ENCODE measurements around the gene CCDC198. TPM values are rescaled to one million over a fixed set of nuclear protein-coding genes. Genes with fewer than 3 reads are reported as not detected.

CCDC198 gene
- total RNA-seq, 2 experiments from 2014 or later, result 0.21 TPM; not detected in 1

- H3K4me3 Mint-ChIP-seq, result no peak overlapping the region
- H3K9me3 Mint-ChIP-seq (ENCODE audit: insufficient read depth), result no peaks in the 10 kb centered on the region
- no peak for ATAC-seq
- no peak for DNase-seq
- POLR2A ChIA-PET, result no interaction called here
- peaks cover 17% of the 10 kb centered on the region for H3K27me3 Mint-ChIP-seq (ENCODE audit: low read depth)
- no peak overlapping the region for H3K27ac Mint-ChIP-seq
- peaks cover 19% of the 10 kb centered on the region for H3K4me1 Mint-ChIP-seq (ENCODE audit: low read depth)
- H3K36me3 Mint-ChIP-seq (ENCODE audit: low read depth), result no peaks in the 10 kb centered on the region
- CTCF ChIA-PET, result no interaction called here
Observed at GRCh38 chr14:57492859-57493258, 798 bp downstream of the CCDC198 start.

DNA sequence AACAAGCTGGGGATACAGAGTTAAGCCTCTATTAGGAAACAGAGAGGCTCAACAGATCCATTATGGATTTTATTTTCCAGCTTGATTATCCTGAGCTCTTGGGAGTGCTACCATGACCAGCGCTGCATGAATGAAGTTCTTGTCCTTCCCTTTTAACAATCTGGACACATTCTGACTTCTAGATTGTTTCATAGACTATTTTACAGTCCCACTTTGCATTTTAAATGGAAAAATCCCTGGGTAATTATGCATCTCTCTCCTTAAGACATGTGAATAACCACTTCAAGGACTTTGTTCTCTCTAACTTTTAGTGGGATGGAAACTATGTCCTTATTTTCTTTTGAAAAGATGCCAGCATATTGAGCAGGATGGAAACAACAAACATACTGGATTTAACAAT is 2.0 kb downstream of the CCDC198 start:
- Mint-ChIP-seq H3K4me3 (no peak overlapping the region), H3K27me3 (ENCODE audit: low read depth) (peaks cover 15% of the 10 kb centered on the region), H3K4me1 (ENCODE audit: low read depth) (peaks cover 19% of the 10 kb centered on the region), H3K9me3 (ENCODE audit: insufficient read depth) (no peaks in the 10 kb centered on the region), H3K36me3 (ENCODE audit: low read depth) (no peaks in the 10 kb centered on the region), H3K27ac (no peak overlapping the region)
- ATAC-seq (no peak), DNase-seq (no peak)
- ChIA-PET POLR2A (no interaction called here), CTCF (no interaction called here)

DNA sequence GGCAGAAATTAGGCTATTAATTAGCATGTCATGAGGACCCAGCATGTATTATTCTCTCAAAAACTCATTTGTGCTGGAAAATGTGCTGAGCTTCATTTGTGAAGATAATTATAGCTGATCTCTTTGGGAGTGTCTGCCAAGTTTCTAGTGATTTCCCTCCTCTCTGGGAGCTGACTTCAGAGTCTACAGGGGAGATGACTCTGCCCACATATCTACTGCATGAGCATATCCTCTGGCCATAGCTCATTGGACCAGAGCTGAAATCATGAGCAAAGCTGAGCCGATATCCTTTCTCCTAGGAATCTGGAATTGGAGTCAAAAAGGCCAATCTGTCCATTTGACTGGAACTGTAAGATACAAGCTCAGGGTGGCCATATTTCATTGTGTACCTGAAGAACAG is 5.9 kb downstream of the CCDC198 start:
- CTCF ChIA-PET, result interaction anchor here (0.7 to 0.9 kb wide), 2 partner anchors 9 to 584 kb away, joined by 3 to 4 read pairs; no protein-coding TSS in a partner anchor
- no peak overlapping the region for H3K27ac Mint-ChIP-seq
- ATAC-seq (no peak), DNase-seq (no peak)
- no peaks in the 10 kb centered on the region for H3K9me3 Mint-ChIP-seq (ENCODE audit: insufficient read depth)
- POLR2A ChIA-PET, result no interaction called here
- no peak overlapping the region for H3K4me3 Mint-ChIP-seq
- peaks cover 21% of the 10 kb centered on the region for H3K27me3 Mint-ChIP-seq (ENCODE audit: low read depth)
- H3K36me3 Mint-ChIP-seq (ENCODE audit: low read depth), result no peaks in the 10 kb centered on the region
- peaks cover 5% of the 10 kb centered on the region for H3K4me1 Mint-ChIP-seq (ENCODE audit: low read depth)

GRCh38 chr14:57486767-57487379 is 6.8 kb downstream of the CCDC198 start:
- H3K27ac Mint-ChIP-seq, result no peak overlapping the region
- H3K27me3 Mint-ChIP-seq (ENCODE audit: low read depth), result peaks cover 21% of the 10 kb centered on the region
- H3K9me3 Mint-ChIP-seq (ENCODE audit: insufficient read depth), result no peaks in the 10 kb centered on the region
- DNase-seq, result no peak
- H3K4me1 Mint-ChIP-seq (ENCODE audit: low read depth), result no peaks in the 10 kb centered on the region
- ChIA-PET POLR2A (no interaction called here), CTCF (interaction anchor here (2.0 kb wide), 1 partner anchor 586 kb away, joined by 5 read pairs; no protein-coding TSS in a partner anchor)
- ATAC-seq, result no peak
- no peak overlapping the region for H3K4me3 Mint-ChIP-seq
- H3K36me3 Mint-ChIP-seq (ENCODE audit: low read depth), result no peaks in the 10 kb centered on the region

DNA sequence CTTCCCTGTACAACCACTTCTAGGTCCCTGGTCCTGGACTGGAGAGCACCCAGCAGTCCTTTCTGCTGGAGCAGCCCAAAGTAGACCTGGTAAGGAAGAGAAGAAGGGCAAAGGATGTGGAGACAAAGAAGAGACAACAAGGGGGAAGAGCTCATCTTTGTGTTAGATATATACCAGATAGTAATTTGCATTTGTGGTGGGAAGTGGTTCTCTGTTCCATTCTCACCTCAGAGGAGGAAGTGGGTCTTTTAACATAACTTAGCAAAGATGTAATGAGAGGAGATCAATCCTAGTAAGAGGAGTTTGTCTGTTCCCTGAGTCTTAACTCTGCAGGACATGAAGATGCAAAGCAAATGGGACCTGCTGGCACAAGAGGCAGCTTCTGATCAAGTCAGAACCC is 8.0 kb downstream of the CCDC198 start:
- Mint-ChIP-seq H3K27ac (no peak overlapping the region), H3K27me3 (ENCODE audit: low read depth) (peaks cover 24% of the 10 kb centered on the region), H3K9me3 (ENCODE audit: insufficient read depth) (no peaks in the 10 kb centered on the region), H3K4me3 (no peak overlapping the region), H3K4me1 (ENCODE audit: low read depth) (no peaks in the 10 kb centered on the region), H3K36me3 (ENCODE audit: low read depth) (no peaks in the 10 kb centered on the region)
- ATAC-seq (peak; percentile 65), DNase-seq (peak; percentile 39)
- ChIA-PET POLR2A (no interaction called here), CTCF (interaction anchor here (0.8 to 2.0 kb wide), 4 partner anchors 8 to 588 kb away, joined by 3 to 5 read pairs (median 4); no protein-coding TSS in a partner anchor)

- ATAC-seq (no peak), DNase-seq (no peak)
- ChIA-PET CTCF (no interaction called here), POLR2A (no interaction called here)
- Mint-ChIP-seq H3K36me3 (ENCODE audit: low read depth) (no peaks in the 10 kb centered on the region), H3K9me3 (ENCODE audit: insufficient read depth) (no peaks in the 10 kb centered on the region), H3K4me1 (ENCODE audit: low read depth) (no peaks in the 10 kb centered on the region), H3K27ac (no peak overlapping the region), H3K27me3 (ENCODE audit: low read depth) (peaks cover 12% of the 10 kb centered on the region), H3K4me3 (no peak overlapping the region)
Observed at GRCh38 chr14:57482120-57482519, 11.5 kb downstream of the CCDC198 start.

DNA sequence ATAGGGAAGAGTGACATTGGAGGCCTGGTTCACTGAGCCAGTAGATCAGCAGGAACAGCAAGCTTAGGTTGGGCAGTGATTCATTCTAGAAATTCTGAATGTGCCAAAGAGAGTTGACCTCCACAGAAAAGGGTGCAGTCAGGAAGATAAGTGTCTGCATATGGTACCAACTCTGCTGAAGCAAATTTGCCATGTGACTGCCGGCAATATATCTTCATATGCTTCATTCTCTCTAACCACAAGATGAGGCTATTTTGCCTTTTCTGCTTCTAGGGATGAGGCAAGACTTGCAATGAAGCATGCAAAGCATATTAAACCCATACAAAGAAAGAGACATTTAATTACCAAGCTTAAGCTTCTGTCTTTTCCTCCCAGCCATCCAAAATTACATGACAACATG is 13.6 kb downstream of the CCDC198 start:
- no peak for ATAC-seq
- CTCF ChIA-PET, result no interaction called here

DNA sequence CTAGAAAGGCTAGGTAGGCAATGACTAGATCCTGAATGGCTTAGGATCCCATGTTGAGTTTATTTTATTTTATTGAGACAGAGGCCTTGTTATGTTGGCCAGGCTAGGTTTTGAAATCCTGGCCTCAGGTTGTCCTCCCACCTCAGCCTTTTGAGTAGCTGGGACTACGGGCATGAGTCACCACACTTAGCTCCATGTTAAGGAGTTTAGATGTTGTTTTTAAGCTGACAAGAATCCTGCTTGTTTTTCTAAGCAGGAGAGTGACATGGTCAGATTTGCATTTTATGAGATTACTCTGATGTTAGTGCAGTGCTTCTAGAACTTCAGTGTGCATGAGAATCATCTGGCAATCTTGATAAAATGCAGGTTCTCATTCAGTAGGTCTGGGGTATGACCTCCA is 14.5 kb downstream of the CCDC198 start:
- no peak for ATAC-seq
- no peaks in the 10 kb centered on the region for H3K36me3 Mint-ChIP-seq (ENCODE audit: low read depth)
- H3K9me3 Mint-ChIP-seq (ENCODE audit: insufficient read depth), result no peaks in the 10 kb centered on the region
- POLR2A ChIA-PET, result no interaction called here
- CTCF ChIA-PET, result no interaction called here
- H3K27me3 Mint-ChIP-seq (ENCODE audit: low read depth), result peaks cover 12% of the 10 kb centered on the region
- H3K4me3 Mint-ChIP-seq, result no peak overlapping the region
- H3K4me1 Mint-ChIP-seq (ENCODE audit: low read depth), result no peaks in the 10 kb centered on the region
- no peak for DNase-seq
- H3K27ac Mint-ChIP-seq, result no peak overlapping the region

More for the DNA sequence above, 13.6 kb downstream of the CCDC198 start:
- Mint-ChIP-seq H3K4me3 (no peak overlapping the region), H3K9me3 (ENCODE audit: insufficient read depth) (no peaks in the 10 kb centered on the region), H3K27me3 (ENCODE audit: low read depth) (peaks cover 12% of the 10 kb centered on the region), H3K36me3 (ENCODE audit: low read depth) (no peaks in the 10 kb centered on the region), H3K4me1 (ENCODE audit: low read depth) (no peaks in the 10 kb centered on the region), H3K27ac (no peak overlapping the region)
- POLR2A ChIA-PET, result no interaction called here
- no peak for DNase-seq

- ChIA-PET POLR2A (interaction anchor here (0.6 kb wide), 1 partner anchor 82 kb away, joined by 3 read pairs; no protein-coding TSS in a partner anchor), CTCF (interaction anchor here (1.1 to 1.4 kb wide), 2 partner anchors 8 to 17 kb away, joined by 3 read pairs; no protein-coding TSS in a partner anchor)
- no peak overlapping the region for H3K4me3 Mint-ChIP-seq
- H3K27ac Mint-ChIP-seq, result no peak overlapping the region
- H3K4me1 Mint-ChIP-seq (ENCODE audit: low read depth), result no peaks in the 10 kb centered on the region
- H3K9me3 Mint-ChIP-seq (ENCODE audit: insufficient read depth), result no peaks in the 10 kb centered on the region
- H3K27me3 Mint-ChIP-seq (ENCODE audit: low read depth), result peaks cover 13% of the 10 kb centered on the region
- ATAC-seq (no peak), DNase-seq (no peak)
- no peaks in the 10 kb centered on the region for H3K36me3 Mint-ChIP-seq (ENCODE audit: low read depth)
Observed at GRCh38 chr14:57478050-57478449, 15.6 kb downstream of the CCDC198 start.

DNA sequence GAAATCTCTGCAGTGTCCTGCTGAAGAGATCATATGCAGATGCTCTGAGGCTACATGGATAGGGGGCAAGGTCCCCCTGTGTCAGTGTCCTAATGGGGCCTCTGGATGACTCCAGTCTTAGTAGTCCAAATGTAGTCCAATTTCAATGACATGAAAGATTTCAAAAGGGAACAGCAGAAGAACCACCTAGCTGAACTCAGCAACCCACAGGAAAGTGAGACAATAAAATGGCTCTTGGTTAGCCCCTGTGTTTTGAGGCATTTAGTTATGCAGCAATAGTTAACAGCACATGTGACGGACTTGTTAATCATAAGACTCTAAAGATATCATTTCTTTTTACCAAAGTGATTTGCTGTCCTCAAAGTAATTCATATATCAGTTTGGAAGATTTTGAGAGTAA is 22.7 kb downstream of the CCDC198 start:
- Mint-ChIP-seq H3K27ac (no peak overlapping the region), H3K27me3 (ENCODE audit: low read depth) (peaks cover 15% of the 10 kb centered on the region), H3K4me1 (ENCODE audit: low read depth) (no peaks in the 10 kb centered on the region), H3K9me3 (ENCODE audit: insufficient read depth) (no peaks in the 10 kb centered on the region), H3K4me3 (no peak overlapping the region), H3K36me3 (ENCODE audit: low read depth) (no peaks in the 10 kb centered on the region)
- ChIA-PET CTCF (no interaction called here), POLR2A (no interaction called here)
- no peak for DNase-seq
- no peak for ATAC-seq

DNA sequence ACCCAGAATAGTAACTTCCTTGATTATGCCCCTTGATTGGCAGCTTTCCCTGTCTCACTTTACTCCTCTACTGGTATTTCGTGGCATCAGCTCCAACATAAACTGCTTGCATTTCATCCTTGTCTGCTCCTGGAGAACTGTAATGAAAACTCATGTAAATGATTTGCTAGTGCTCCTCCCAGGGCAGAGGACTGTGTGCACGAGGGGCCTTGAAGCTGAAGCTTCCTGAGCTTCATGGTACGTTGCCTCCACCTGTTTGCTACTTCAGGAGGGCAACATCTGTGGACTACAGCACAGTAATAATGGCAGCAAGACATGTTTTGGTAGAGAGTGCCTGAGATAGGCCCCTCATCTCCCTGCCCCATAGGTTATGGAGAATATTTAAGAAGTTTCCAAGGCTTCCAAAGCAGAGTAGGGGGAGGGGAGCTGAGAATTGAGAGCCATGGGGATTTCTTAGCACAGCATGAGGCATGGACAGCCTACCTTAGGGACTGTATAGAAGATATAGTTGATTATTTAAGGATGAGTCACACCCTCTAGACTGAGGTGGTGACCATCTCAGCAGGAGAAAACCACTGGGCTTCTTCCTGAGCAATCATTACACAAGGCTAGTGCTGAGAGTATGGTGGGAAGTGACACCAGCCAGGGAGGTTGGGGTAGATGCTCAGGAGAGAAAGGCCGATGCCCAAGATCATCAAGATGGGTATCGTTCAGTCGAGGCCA is 29.5 kb downstream of the CCDC198 start:
- no peaks in the 10 kb centered on the region for H3K36me3 Mint-ChIP-seq (ENCODE audit: low read depth)
- H3K27me3 Mint-ChIP-seq (ENCODE audit: low read depth), result no peaks in the 10 kb centered on the region
- no peak overlapping the region for H3K4me3 Mint-ChIP-seq
- CTCF ChIA-PET, result no interaction called here
- no peak overlapping the region for H3K27ac Mint-ChIP-seq
- H3K4me1 Mint-ChIP-seq (ENCODE audit: low read depth), result no peaks in the 10 kb centered on the region
- ATAC-seq, result no peak
- no peaks in the 10 kb centered on the region for H3K9me3 Mint-ChIP-seq (ENCODE audit: insufficient read depth)
- POLR2A ChIA-PET, result no interaction called here
- no peak for DNase-seq

DNA sequence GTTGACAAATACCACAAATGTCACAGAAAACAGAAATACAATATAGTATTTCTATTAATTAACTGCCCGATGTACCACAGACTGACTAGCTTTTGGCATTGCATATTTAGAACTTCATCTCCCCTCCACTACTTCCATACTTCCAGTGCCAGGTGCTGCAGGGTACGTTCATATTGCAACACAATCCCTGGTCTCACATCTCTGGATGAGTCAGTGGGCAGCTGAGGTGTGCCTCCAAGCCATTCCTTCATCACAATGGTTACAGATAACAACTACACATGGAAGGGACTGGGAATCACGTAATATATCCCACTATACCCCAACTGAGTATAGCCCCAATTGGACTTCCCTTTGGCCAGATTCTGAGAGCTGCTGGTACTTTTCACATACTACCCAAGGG is 31.1 kb downstream of the CCDC198 start:
- Mint-ChIP-seq H3K27me3 (ENCODE audit: low read depth) (peaks cover 3% of the 10 kb centered on the region), H3K4me3 (no peak overlapping the region), H3K9me3 (ENCODE audit: insufficient read depth) (no peaks in the 10 kb centered on the region), H3K36me3 (ENCODE audit: low read depth) (no peaks in the 10 kb centered on the region), H3K4me1 (ENCODE audit: low read depth) (no peaks in the 10 kb centered on the region), H3K27ac (no peak overlapping the region)
- DNase-seq (no peak), ATAC-seq (no peak)
- CTCF ChIA-PET, result no interaction called here
- POLR2A ChIA-PET, result no interaction called here

Data from activated CD8-positive, alpha-beta T cell treated with anti-CD3 and anti-CD28 coated beads, Interleukin-2, amount 10 ng/mL, durations not matched to agents 7 days and 5 days (primary cell).